Measurements from ENCODE around the gene DFFA.
"Not testable (repeated sequence)": the region's sequence is repeated elsewhere in the genome, so short reads cannot be mapped to it uniquely, and the experiment has no call there.

DFFA gene

DNA sequence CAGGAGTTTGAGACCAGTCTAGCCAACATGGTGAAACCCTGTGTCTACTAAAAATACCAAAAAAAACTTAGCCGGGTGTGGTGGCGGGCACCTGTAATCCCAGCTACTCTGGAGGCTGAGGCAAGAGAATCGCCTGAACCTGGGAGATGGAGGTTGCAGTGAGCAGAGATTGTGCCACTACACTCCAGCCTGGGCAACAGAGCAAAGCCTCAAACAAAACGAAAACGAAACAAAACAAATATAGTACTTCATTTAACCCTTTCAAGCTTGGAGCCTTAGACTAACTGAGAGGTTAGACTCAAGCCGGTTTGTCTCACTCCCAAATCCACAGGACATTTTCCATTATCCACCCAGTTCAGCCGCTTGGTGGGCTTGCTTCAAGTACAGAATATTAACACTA, 14.9 kb downstream of the DFFA start:
- DNase-seq = not testable (repeated sequence)

DNA sequence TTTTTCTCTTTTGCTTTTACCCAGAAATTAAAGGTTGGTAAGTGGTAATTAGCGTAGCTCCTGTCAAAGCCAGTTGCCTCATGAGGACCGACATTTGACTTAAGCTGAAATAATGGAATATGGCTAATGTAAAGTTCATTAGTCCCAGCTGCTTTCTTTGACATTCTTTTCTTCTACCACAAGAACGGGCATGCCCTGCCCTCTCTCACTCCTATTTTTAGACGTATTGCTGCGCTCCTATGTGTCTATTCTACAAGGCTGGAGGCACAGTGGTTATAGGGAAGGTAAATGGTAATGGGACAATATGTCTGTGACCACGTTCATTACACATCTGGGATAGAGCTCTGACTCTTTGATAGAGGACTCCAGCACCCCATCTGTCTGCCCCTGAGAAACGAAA, 15.7 kb downstream of the DFFA start:
- no peak for DNase-seq

DNA sequence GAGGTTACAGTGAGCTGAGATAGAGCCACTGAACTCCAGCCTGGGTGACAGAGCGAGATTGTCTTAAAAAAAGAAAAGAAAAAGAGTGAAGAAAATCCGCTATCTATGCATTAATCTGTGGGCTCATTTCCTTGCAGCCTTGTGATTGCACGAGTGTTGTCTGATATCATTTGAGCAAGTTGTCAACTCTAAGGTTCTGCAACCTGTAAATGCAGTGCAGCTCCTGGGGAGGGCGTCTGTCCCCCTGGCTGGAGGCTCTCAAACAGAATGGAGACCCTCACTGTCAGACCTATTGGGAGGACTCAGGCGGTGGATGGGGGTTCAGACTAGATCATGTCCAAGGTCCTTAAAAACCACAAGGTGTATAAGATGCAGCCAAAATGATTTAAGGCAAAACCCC, 16.3 kb downstream of the DFFA start:
- no peak for DNase-seq

DNA sequence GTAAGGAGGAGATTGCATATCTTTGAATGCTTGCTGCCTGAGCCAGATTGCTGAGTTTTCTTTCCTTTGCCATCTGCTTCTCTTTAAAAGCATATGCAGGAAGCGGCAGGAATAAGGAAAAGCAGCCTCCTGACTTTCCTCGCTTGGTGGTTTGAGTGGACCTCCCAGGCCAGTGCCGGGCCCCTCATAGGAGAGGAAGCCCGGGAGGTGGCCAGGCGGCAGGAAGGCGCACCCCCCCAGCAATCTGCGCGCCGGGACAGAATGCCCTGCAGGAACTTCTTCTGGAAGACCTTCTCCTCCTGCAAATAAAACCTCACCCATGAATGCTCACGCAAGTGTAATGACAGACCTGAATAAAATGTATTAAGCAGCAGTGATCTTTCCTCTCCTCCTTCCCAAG, 21.0 kb downstream of the DFFA start:
- DNase-seq = no peak

DNA sequence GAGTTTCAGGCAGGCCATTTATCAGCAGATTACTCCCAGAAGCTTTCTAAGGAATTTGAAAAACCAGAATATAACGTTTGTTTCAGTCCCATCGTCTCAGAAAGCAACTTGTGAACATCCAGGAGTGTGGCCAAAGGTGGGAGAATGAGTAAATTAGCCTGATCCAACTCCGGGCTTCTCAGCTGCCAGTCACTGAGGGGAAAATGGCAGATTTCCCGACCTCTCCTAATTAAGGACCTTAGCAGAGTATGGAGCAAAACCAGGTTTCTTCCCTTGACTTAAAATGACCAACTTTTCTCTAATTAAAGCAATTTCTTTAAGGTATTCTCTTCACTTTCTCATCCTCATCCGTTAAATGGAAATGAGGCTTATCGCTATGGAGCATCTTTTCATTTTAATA, 21.5 kb downstream of the DFFA start:
- no peak for DNase-seq

DNA sequence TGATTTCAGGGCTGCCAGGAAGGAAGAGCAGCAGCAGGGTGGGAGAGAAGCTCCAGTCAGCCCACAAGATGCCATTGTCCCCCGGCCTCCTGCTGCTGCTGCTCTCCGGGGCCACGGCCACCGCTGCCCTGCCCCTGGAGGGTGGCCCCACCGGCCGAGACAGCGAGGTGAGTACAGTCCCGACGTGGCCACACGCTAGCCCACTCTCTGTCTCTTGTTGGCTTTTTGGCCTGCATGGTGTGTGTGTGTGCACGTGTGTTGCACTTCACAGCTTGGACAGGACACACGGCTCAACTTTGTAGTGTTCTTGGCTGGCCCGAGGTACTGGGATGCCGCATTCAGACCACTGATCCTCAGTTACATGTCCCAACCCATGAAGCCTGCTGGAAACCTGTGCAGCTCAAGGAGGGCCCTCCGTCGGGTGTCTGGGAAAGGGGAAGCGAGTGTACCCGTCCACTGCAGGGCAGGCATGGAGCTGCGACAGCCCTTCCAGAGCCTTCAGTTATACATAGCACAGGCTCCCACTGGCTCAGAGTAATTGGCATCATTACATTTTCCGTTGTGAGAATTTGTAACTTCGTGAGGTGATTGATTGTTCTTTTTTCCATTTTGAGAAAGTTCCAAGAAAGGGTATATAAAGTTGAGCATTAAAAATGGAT, 22.0 kb downstream of the DFFA start:
- no peak for DNase-seq

DNA sequence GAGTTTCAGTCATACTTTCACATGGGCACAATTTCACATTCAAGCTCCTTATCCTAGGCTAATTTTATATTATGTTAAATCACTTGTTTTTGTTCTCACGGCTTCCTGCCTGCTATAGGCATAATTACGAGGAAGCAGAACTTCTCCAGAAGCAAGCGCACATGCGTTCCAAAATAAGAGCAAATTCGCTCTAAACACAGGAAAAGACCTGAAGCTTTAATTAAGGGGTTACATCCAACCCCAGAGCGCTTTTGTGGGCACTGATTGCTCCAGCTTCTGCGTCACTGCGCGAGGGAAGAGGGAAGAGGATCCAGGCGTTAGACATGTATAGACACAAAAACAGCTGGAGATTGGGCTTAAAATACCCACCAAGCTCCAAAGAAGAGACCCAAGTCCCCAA, 22.6 kb downstream of the DFFA start, which contains the start of gene CORT:
CORT (plus strand) TSS at position 281 of the 400 bp plus-strand sequence. CDS start 193 bp downstream, outside the sequence.
- DNase-seq = no peak

DNA sequence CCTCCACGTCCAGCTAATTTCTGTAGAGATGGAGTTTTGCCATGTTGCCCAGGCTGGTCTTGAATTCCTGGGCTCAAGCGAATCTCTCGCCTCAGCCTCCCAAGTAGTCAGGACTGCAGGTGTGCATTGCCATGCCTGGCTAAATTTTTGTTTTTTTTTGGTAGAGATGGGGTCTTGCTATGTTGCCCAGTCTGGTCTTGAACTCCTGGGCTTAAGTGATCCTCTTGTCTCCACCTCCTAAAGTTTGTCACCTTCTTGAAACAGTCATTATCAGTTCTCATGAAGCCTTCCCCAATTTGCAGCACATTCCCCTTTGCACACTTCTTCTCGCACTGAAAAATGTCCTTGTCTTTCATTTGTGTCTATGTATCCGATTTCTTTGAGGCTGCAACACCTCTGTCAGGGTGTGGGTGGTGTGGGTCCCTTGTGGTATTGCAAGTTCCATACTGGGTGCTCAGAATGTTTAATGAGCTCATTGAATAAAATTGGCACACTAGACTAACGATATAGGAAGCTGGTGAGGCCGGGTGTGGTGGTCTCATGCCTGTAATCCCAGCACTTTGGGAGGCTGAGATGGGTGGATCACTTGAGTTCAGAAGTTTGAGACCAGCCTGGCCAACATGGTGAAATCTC, 25.4 kb downstream of the DFFA start:
- no peak for DNase-seq

DNA sequence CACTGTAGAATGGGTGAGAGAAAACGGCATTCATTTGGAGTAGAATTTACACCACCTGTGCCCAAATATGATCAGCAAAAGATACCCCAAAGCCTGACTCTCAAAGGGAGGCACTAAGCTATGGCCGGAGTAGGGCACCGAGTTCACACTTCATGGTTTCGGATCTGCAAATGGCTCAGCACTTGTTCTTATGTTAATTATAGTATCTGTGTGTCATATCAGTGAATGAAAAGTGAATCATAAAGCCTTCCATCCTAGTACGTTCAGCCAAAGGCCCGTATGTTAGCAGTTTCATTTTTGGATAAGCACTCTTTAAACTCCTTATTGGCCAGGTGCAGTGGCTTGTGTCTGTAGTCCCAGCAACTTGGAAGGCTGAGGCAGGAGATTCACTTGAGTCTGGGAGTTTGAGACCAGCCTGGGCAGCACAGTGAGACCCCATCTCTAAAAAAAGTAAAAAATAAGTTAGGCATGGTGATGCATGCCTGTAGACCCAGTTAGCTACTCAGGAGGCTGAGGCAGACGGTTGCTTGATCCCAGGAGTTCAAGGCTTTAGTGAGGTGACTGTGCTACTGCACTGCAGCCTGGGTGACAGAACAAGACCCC, 27.4 kb downstream of the DFFA start:
- no peak for DNase-seq

DNA sequence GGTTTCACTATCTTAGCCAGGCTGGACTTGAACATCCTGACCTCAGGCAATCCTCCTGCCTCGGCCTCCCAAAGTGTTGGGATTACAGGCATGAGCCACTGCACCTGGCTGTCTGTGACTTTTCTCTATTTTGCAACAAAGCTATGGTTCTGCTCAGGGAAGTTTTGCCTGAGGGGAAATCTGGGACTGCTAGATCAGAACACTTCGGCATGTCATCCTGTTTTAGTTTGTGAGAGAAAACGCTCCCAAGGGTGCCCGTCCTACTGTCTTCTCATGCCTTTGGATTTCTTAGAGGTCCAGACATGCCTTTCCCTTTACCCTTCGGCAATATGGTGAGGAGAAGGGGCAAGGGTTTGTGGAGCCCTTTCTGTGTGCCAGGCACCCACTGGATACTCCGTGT, 28.1 kb downstream of the DFFA start:
- no peak for DNase-seq

DNA sequence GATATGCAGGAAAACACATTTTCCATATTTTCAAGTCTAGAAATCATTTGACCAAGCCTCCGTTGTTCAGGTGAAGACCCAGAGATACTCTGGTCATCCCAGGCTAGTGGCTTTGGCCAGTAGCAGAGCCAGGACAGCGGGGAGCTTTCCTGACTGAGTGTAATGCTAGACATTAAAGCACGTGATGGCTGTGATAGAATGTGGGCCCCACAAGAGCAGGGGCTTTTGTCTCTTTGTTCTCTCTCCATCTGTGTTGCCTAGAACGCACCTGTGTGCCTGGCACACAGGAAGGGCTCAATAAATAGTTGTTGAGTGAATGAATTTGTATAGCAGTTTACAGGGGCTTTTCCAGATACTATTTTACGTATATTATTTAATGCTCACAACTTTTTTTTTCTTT, 31.5 kb downstream of the DFFA start:
- DNase-seq = no peak

DNA sequence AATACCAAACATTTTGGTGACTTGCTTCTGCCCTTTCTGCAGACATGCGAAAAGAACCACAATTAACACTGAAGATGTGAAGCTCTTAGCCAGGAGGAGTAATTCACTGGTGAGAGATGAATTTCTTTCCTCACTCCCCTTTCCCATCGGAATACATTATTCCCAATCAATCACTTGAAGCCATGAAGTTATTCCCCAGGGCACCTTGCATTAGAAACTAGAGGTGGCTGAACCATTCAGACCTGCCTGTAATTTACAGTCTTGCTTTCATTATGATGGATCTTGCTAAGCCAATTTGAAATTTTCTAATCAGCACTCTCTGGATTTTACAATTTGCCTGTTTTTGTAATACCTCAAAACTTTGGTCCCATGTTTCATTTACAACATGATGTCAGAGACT, 32.0 kb downstream of the DFFA start:
- no peak for DNase-seq

DNA sequence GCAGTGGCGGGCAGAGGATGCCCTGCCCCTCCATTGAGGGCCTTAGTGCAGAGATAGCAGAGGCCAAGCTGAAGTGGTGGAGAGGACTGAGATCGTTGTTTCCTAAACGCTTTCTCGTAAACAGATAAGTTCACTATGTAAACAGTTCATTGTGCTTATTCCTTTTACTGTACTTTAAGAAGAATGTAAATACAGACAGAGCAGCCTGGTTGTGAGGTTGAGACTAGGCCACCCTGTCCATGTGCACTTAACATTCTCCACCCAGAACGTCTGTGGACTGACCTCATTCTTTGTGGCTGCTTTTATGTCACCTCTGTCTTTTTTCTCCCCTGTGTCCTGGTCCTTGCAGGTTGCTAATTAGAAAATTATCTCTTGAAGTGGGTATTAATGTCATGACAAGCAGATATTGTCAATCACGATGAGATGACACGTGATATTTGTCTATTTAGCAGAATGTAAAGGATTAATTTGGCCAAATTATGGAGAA, 33.6 kb downstream of the DFFA start:
- no peak for DNase-seq

DNA sequence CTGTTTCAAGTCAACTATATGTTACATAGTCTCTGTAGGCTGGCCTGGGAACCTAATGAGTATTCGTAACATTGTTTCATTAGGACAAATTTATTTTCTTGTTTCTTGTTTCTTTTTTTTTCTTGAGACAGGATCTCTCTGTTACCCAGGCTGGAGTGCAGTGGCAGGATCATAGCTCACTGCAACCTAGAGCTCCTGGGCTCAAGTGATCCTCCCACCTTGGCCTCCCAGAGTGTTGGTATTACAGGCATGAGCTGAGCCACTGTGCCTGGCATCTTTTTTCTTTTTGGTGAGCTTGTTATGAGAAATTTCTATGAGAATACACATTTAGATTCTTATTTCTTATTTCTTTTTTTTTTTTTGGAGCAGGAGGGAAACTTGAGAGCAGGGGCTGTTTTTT, 35.3 kb downstream of the DFFA start:
- no peak for DNase-seq

DNA sequence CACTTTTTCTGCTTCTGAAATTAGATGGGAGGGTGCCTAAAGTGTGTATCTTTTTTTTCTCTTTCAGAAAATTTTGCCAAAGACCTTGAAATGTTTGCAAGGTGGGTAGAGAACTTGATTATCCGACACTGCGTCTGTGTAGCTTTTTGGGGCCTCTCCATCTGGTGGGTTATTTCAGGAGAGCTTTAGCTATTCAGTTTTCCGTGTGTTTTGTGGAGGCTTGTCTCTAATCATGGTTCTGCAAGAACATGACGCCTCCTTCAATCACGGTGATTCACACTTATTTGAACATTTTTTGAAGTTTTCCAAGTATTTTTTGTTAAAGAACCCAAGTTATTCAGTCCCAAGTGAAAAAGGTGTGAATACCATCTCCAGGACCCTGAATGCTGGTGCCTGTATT, 37.7 kb downstream of the DFFA start:
- DNase-seq = no peak

DNA sequence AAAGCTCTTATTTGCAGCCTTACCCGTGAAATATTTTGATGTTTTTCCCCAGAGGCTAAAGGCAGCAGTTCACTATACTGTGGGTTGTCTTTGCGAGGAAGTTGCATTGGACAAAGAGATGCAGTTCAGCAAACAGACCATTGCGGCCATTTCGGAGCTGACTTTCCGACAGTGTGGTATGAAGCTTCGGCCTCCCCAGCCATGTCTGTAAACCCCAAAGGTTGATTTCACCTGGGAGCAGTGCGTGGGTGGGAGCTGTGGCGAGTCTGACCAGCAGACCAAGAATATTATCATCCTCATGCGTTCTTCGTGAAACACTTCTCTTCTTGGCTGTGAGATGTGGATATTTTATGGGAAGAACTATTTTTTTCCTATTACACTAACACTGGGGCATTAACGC, 38.5 kb downstream of the DFFA start:
- no peak for DNase-seq

DNA sequence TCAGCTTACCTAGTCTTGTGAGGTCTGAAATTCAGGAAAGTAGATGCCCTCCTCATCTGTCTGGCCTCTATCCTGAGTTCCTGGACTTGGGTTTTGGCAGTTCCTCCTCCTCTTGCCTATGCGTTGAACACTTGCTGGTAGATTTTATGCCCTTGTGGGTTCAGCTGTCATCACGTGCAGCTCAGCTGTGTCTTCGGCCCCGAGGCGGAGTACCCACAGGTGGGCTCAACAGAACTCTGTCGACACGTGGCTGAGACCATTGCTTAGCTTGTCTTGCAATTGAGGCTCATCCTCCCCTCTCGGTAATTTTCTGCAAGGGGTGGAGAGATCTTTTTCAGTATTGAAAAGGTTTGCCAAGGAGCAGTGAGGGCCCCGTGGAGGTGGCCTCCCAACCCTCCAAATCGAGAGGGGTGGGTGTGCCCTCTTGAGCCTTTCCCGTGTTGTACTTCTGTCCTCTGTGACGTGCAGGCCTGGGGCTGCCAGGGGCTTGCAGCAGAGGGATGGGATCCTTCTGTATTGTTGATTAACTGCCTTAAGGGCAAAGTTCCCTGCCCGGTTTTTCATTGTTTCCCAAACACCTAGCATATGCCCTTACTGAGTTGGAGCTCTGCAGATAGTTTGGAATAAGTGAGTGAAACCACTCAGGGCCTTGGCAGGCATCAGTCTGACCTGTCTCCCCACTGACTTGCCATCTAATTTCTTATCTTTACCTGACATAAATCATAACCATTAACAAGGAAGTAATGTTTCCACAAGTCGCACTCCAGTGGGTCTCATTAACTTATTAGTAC, 39.2 kb downstream of the DFFA start:
- DNase-seq = no peak

DNA sequence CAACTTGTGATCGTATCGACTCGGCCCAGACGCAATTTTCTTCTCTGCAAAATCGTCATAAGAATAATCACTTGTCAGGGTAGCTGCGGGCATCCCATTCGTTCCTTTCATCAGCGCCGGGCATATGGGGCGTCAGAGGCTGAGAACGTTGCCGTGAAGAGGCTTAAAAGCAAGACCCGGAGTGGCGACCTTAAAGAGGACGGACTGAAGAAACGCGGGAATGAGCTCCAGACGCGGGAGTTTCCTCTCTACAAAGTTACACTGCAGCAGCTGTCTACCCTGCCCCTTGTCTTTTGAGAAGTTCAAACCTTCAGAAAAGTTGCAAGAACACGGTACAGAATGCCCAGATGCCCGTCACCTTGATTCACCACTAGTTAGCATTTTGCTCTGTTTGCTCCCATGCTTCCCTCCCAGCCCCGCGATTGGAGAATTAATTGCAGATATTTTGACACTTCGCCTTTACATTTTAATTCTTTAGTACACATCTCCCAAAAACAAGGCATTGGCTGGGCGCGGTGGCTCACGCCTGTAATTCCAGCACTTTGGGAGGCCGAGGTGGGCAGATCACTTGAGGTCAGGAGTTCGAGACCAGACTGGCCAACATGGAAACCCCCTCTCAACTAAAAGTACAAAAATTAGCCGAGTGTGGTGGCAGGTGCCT, 41.1 kb downstream of the DFFA start:
- DNase-seq = no peak

DNA sequence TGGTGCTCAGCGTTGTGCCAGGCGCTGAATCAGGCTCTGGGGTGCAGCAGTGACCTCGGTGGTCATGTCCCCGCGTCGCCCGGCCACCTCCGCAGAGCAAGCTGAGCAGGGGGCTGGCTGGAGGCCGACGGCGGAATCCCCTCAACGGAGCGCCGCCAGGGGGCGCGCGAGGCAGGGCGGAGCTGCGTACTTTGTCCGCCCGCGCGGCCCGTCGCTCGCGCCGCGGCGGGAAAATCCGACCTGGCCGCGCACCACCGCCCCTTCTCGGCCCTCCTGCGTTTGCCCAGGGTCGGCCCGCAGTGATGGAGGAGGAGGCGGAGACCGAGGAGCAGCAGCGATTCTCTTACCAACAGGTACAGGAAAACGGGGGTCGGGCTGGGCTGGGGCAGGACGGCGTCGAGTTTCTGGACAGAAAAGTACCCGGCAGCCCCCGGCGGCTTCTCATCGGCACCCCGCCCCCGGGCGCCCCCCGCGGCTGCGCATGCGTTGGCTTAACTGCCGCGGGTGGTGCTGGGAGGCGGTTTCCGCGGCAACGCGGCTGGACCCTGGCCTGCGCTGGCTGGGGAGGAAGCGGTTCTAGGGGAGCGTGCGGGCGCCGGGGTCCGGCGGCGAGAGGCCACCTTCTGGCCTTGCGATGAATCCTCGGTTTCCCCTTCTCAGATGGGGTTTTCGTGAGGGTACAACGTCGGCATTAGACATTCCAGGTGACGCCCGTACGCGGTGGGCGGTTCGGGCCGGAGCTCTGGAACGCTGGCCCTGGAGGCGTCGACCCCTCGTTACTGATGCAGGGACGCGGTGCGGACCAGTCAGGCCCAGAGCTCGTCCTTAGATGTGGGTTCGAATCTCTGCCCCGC, 41.9 kb downstream of the DFFA start, which contains the start of gene CENPS:
CENPS (plus strand) TSS at position 218 of the 854 bp plus-strand sequence; CDS start at position 303, 85 bp downstream.
- peak; percentile 86 for DNase-seq

DNA sequence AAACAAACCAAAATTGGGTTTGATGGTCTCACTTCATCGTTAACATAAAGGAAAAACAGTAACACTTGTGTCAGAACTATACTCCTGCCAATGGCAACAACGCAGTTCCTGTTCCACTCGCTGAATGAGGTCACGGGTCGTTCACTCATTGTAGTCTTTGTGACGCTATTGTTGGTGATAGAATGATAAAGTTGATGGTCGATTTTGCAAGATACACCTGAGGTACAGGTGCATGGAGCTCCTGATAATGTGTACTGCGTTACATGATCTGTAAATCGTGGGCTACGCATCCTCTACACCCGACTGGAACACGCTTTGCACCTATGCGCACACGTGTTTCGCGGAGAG, 42.5 kb downstream of the DFFA start:
- no peak for DNase-seq

DNA sequence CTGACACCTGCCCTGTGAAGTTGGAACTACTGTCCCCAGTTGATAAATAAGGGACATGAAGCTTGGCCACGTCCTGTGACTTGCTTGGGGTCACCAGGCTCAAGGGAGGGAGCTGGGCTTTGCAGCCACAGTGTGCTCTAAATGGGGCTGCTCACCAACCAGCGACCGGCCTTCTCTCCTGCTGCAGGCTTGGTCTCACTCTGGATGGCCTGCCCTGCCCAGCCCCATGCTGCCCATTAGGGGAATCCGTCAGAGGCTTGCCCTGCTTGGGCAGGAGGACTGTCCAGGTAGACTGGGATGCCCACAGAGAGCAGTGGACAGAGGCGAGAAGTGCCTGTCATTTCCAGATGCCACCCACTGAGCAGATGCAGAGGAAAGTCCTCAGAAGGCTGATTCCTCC, 43.3 kb downstream of the DFFA start:
- no peak for DNase-seq

DNA sequence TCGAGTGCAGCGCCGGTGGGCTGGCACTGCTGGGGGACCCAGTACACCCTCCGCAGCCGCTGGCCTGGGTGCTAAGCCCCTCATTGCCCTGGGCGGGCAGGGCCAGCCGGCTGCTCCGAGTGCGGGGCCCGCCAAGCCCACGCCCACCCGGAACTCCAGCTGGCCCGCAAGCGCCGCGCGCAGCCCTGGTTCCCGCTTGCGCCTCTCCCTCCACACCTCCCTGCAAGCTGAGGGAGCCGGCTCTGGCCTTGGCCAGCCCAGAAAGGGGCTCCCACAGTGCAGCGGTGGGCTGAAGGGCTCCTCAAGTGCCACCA, 45.8 kb downstream of the DFFA start:
- not testable (repeated sequence) for DNase-seq
